HepG2 (cell line): Measurements from ENCODE around the gene SEPTIN10. TPM values are rescaled to one million over a fixed set of nuclear protein-coding genes. Genes with fewer than 3 reads are reported as not detected.

Source experiments
- AKNA ChIP-seq: sonication (generic); formaldehyde crosslinking; IDR thresholded peaks from 2 replicates; pipeline ENCODE4 v1.4.0; 2020; ENCODE audit warnings: missing genetic modification reagents, borderline replicate concordance
- ATF7 ChIP-seq, 2 experiments: fragments of 450-650 bp in 1 of 2; sonication (generic) in 1 of 2; formaldehyde crosslinking in 1 of 2; IDR thresholded peaks; 2 replicates each; pipeline versions ENCODE4 v1.4.0 to v1.6.1; 2016 to 2020; ENCODE audit warnings: antibody characterized with exemption in 1 of 2, mild to moderate bottlenecking in 1 of 2, missing genetic modification reagents in 1 of 2
- ELF1 ChIP-seq: sonication (generic); formaldehyde crosslinking; IDR thresholded peaks from 2 replicates; pipeline ENCODE4 v1.4.0; 2020; ENCODE audit warnings: missing genetic modification reagents
- GATAD2A ChIP-seq: IDR thresholded peaks from 2 replicates; pipeline ENCODE4 v1.6.1; 2016
- GPN1 ChIP-seq: sonication (generic); formaldehyde crosslinking; IDR thresholded peaks from 2 replicates; pipeline ENCODE4 v1.5.1; 2020; ENCODE audit warnings: missing genetic modification reagents, borderline replicate concordance
- IKZF4 ChIP-seq: sonication (generic); formaldehyde crosslinking; IDR thresholded peaks from 2 replicates; pipeline ENCODE4 v1.5.1; 2020; ENCODE audit warnings: borderline replicate concordance, mild to moderate bottlenecking, low read depth, missing genetic modification reagents; ENCODE audit errors: not compliant biosample characterization
- IRF1 ChIP-seq: sonication (generic); formaldehyde crosslinking; IDR thresholded peaks from 2 replicates; pipeline ENCODE4 v1.4.0; 2020; ENCODE audit warnings: low read depth, mild to moderate bottlenecking, missing genetic modification reagents
- MBNL3 ChIP-seq: fragments of 250-450 bp; sonication (Bioruptor Pico); conservative IDR thresholded peaks from 2 replicates; pipeline ENCODE4 v1.8.0; 2022; ENCODE audit warnings: mild to moderate bottlenecking, inconsistent platforms
- MYC ChIP-seq: sonication (generic); formaldehyde crosslinking; IDR thresholded peaks from 2 replicates; pipeline ENCODE4 v1.9.0; 2021; ENCODE audit warnings: missing genetic modification reagents, borderline replicate concordance
- PAF1 ChIP-seq: IDR thresholded peaks from 2 replicates; pipeline ENCODE4 v1.6.1; 2016; ENCODE audit warnings: missing genetic modification reagents, missing compliant biosample characterization
- PRPF4 ChIP-seq: fragments of 200-400 bp; formaldehyde crosslinking; IDR thresholded peaks from 2 replicates; pipeline ENCODE4 v1.6.1; 2016; ENCODE audit warnings: low read length, low read depth; ENCODE audit not compliant: poor library complexity, severe bottlenecking
- RBAK ChIP-seq: sonication (generic); formaldehyde crosslinking; IDR thresholded peaks from 2 replicates; pipeline ENCODE4 v1.5.1; 2020; ENCODE audit warnings: mild to moderate bottlenecking, missing genetic modification reagents
- SNAPC2 ChIP-seq: sonication (generic); formaldehyde crosslinking; IDR thresholded peaks from 2 replicates; pipeline ENCODE4 v1.8.1; 2022; ENCODE audit warnings: mild to moderate bottlenecking, missing genetic modification reagents
- SP5 ChIP-seq: IDR thresholded peaks from 2 replicates; pipeline ENCODE4 v1.6.1; 2016; ENCODE audit warnings: low read depth, borderline replicate concordance
- SRF ChIP-seq: IDR thresholded peaks from 2 replicates; pipeline ENCODE4 v1.6.1; 2011; ENCODE audit warnings: mild to moderate bottlenecking, low read depth, low read length, moderate library complexity
- TFE3 ChIP-seq: IDR thresholded peaks from 2 replicates; pipeline ENCODE4 v1.6.1; 2016
- TOE1 ChIP-seq: sonication (generic); formaldehyde crosslinking; IDR thresholded peaks from 2 replicates; pipeline ENCODE4 v1.4.0; 2020; ENCODE audit warnings: mild to moderate bottlenecking, missing genetic modification reagents
- WIZ ChIP-seq: sonication (generic); formaldehyde crosslinking; IDR thresholded peaks from 2 replicates; pipeline ENCODE4 v1.5.1; 2020; ENCODE audit warnings: mild to moderate bottlenecking, missing genetic modification reagents
- ZBTB20 ChIP-seq: sonication (generic); formaldehyde crosslinking; IDR thresholded peaks from 2 replicates; pipeline ENCODE4 v1.8.1; 2023; ENCODE audit warnings: missing genetic modification reagents, low read depth, mild to moderate bottlenecking, borderline replicate concordance
- ZNF354B ChIP-seq: sonication (generic); formaldehyde crosslinking; IDR thresholded peaks from 2 replicates; pipeline ENCODE4 v1.8.0; 2022; ENCODE audit warnings: mild to moderate bottlenecking, missing genetic modification reagents
- ZNF383 ChIP-seq: sonication (generic); formaldehyde crosslinking; IDR thresholded peaks from 2 replicates; pipeline ENCODE4 v1.4.0; 2020; ENCODE audit warnings: missing genetic modification reagents, mild to moderate bottlenecking, borderline replicate concordance
- ZNF44 ChIP-seq: sonication (generic); formaldehyde crosslinking; IDR thresholded peaks from 2 replicates; pipeline ENCODE4 v1.5.1; 2020; ENCODE audit warnings: mild to moderate bottlenecking, missing genetic modification reagents
- ZNF674 ChIP-seq: sonication (generic); formaldehyde crosslinking; IDR thresholded peaks from 2 replicates; pipeline ENCODE4 v1.5.0; 2020; ENCODE audit warnings: low read depth, mild to moderate bottlenecking, missing genetic modification reagents
- ZSCAN22 ChIP-seq: sonication (generic); formaldehyde crosslinking; IDR thresholded peaks from 2 replicates; pipeline ENCODE4 v1.4.0; 2020; ENCODE audit warnings: mild to moderate bottlenecking, missing genetic modification reagents
- polyA plus RNA-seq, 8 experiments: library from polyadenylated mRNA; depleted of rRNA in 3 of 8; stranded (reverse) in 7 of 8; unstranded in 1 of 8; fragments of >200 nt; fragmentation: Illumina TruSeq in 4 of 8; extraction: Trizol in 4 of 8; gene quantifications; 2 replicates each; pipeline versions ENCODE4 v1.2.1 to v1.2.3, GENCODE V29; 2011 to 2016; ENCODE audit warnings: low read depth in 4 of 8, missing spikeins in 1 of 8, mixed read lengths in 1 of 8; ENCODE audit not compliant: insufficient read depth in 1 of 8
- total RNA-seq, 5 experiments: library from RNA; depleted of rRNA; stranded (reverse); fragments of >200 nt; fragmentation: Illumina TruSeq; extraction: Trizol; gene quantifications; 2 replicates each; pipeline ENCODE4 v1.2.3, GENCODE V29; 2016; ENCODE audit warnings: low read depth in 1 of 5

Gene SEPTIN10
- total and polyA plus RNA-seq, 2 of the 13 experiments (the other 11 are each of a cell fraction or from before 2014, with no cell fraction given) = 45.8 to 67.5 TPM

- TF ChIP-seq AKNA (CRISPR knock-in tag) = no peak
- no peak for TF ChIP-seq ZNF354B (CRISPR knock-in tag)
- TF ChIP-seq TFE3 (CRISPR knock-in tag) = peak; percentile 61; the same call in 1 of the 2 replicates
- no peak; the same call in 1 of the 2 replicates for TF ChIP-seq SP5 (CRISPR knock-in tag)
- TF ChIP-seq ZSCAN22 = peak; percentile 86; the same call in 1 of the 2 replicates
- no peak for TF ChIP-seq RBAK (CRISPR knock-in tag)
- peak; percentile 84 for TF ChIP-seq GATAD2A (CRISPR knock-in tag)
- TF ChIP-seq MYC = no peak
- TF ChIP-seq SNAPC2 (CRISPR knock-in tag) = 0 out of 2 replicates have a peak, but pooled peaks have one; percentile 31
- TF ChIP-seq ELF1 = 0 out of 2 replicates have a peak, but pooled peaks have one; percentile 38
- TF ChIP-seq PRPF4 = no peak
- no peak for TF ChIP-seq IRF1 (CRISPR knock-in tag)
- TF ChIP-seq IKZF4 (CRISPR knock-in tag) = no peak
- no peak for TF ChIP-seq ZNF383
- TF ChIP-seq ZBTB20 = no peak
- no peak for TF ChIP-seq MBNL3 (CRISPR knock-in tag)
- TF ChIP-seq WIZ (CRISPR knock-in tag) = no peak
- no peak for TF ChIP-seq SRF
- TF ChIP-seq TOE1 (CRISPR knock-in tag) = no peak
- no peak for TF ChIP-seq ATF7 (IDR thresholded peaks at IDR 0.05)
- TF ChIP-seq ATF7 (CRISPR knock-in tag; IDR thresholded peaks at IDR 0.05) = no peak
- no peak for TF ChIP-seq GPN1 (CRISPR knock-in tag)
- no peak for TF ChIP-seq PAF1
- no peak for TF ChIP-seq ZNF44 (CRISPR knock-in tag)
- TF ChIP-seq ZNF674 (CRISPR knock-in tag) = no peak
These were observed 24.2 kb upstream of the SEPTIN10 start (continued) for GRCh38 chr2:109637749-109638570.
